Motor neuron (in vitro differentiated cells): ENCODE measurements around the gene DPP10. TPM values are rescaled to one million over a fixed set of nuclear protein-coding genes. Genes with fewer than 3 reads are reported as not detected.

ENCODE experiments used
- ATAC-seq, 8 experiments: fragments of 200-7000 bp; cut with Tn5 transposase; replicated peaks in 6 of 8; 2 replicates each; pipeline ENCODE4 v1.8.0; 2021; ENCODE audit warnings: mild to moderate bottlenecking in 8 of 8, moderate library complexity in 8 of 8
- H3K27ac ChIP-seq, 2 donors: fragments of 250-450 bp; sonication (Bioruptor Pico); 2 replicates each; pipeline ENCODE4 v1.9.0; 2021; ENCODE audit warnings: antibody characterized with exemption in 2 of 2, mild to moderate bottlenecking in 2 of 2, moderate library complexity in 1 of 2
- H3K4me1 ChIP-seq, 2 donors: fragments of 250-450 bp; sonication (Bioruptor Pico); replicated peaks in 1 of 2; 2 replicates each; pipeline ENCODE4 v1.6.1; 2021; ENCODE audit warnings: antibody characterized with exemption in 2 of 2, mild to moderate bottlenecking in 2 of 2, moderate library complexity in 1 of 2
- H3K4me3 ChIP-seq, 5 donors: fragments of 250-450 bp; sonication (Bioruptor Pico); 2 replicates each; pipeline ENCODE4 v1.9.0; 2021; ENCODE audit warnings: antibody characterized with exemption in 5 of 5, mild to moderate bottlenecking in 5 of 5, moderate library complexity in 4 of 5
- whole genome bisulfite sequencing, 10 experiments: fragments of 450-650 bp; shearing (Covaris generic); methylation state at CpG; one replicate each; pipeline ENCODE4 v1.0.0; 2022; 5-methylcytosine and 5-hydroxymethylcytosine counted together
- in situ Hi-C, 9 experiments: fragments of 400-800 bp; cut with MboI; loops; one replicate each; pipeline ENCODE4 v1.15.0; 2021; ENCODE audit warnings: low sequenced_read_pairs in 9 of 9, low pct_unique_long_range_greater_than_20kb in 2 of 9; ENCODE audit not compliant: unreplicated experiment in 9 of 9
- total RNA-seq, 8 experiments: library from RNA; unstranded; fragments of 300-600 nt; gene quantifications; 2 replicates each; pipeline versions ENCODE4 v1.2.3 to v1.2.4, GENCODE V29; 2022

Gene DPP10
- total RNA-seq, 8 experiments from 2014 or later = 0.36 to 11.2 (median 6.7) TPM; not detected in 1

DNA sequence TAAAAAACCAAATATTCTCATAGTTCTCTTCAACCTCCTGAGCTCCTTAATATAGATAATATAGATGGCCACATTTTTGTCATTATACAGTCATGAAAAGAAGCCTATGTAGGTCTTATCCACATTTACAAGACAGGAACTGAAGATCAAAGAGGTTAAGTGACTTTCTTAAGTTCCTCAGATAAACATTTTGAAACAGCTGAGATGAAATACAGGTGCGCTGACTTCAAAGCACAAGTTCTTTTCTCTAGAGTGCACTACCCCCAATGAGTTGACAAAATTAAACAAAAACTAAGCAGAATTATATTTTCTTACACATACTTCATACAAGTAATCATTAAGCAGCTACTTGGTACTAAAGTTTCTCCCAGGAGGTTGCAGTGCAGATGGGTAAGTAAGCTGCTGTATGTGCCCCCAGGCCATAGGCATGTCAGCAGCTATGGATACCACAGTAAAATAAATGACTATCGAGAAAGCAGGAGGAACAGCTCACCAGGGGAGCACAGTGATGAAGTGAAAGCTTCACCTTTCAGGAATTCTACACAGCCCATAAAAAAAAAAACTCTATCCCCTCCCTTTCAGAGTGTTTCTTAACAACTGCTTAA, 199.8 kb downstream of the DPP10 start:
- 0 to 100% (median 44%) methylated on average over 1 to 2 of the region's 2 CpGs for WGBS, 10 experiments
- in situ Hi-C loops = no loop called here
- no peaks in the 10 kb centered on the region for H3K4me1 ChIP-seq
- no peak for ATAC-seq
- no peak overlapping the region for H3K27ac ChIP-seq
- no peak overlapping the region for H3K4me3 ChIP-seq

DNA sequence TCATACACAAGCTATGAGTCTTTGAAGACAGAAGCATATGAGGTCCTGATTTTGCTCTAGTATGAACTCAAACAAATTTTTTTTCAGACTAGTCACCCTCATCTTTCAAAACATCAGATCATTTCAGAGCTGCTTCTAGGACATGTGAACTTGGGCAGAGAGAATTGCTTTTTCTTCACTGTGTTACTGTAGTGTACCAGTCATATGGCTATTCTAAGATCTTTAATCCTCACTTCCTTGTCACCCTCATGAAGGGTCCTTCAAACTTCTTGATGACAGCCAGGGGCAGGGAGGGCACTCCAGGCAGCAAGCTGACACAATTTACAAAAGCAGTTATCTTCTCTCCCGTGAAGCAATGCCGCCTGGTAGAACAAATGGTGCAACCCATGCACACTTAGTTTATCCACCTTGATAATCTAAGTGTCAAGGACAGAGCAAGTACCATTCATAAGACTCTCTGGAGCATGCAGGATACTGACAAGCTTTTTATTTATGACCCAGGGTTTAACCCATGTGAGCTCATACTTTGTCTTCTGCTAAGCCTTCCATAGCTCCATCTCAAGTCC, 200.6 kb downstream of the DPP10 start:
- H3K4me1 ChIP-seq = no peaks in the 10 kb centered on the region
- ATAC-seq = no peak
- no peak overlapping the region for H3K27ac ChIP-seq
- in situ Hi-C loops = no loop called here
- no peak overlapping the region for H3K4me3 ChIP-seq
- 0 to 74% (median 10%) methylated on average over 1 to 2 of the region's 2 CpGs; no CpG with 5 or more reads in 4 of the 10 experiments for WGBS, 10 experiments

DNA sequence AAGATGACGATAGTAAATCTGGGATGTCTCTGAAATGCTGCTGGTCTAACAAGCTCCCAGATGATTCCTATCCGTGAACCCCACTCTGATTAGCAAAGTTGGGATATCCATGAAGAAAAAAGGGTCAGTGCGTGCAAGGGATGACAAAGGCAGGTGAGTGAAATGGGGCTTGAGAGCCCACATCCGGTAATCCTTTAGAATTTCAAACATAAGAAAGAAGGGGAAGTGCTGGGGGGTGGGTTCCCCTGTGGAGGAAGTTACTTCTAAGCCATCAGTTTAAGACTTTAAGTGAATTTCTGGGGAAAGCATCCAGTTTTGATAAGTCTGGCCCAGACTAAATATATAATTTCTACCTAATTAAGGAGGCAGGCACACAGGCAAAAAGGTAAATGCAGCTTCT, 209.5 kb downstream of the DPP10 start:
- Histone ChIP-seq H3K4me3 (no peak overlapping the region), H3K27ac (no peak overlapping the region), H3K4me1 (no peaks in the 10 kb centered on the region)
- no peak for ATAC-seq
- 0 to 83% (median 57%) methylated on average over 1 to 4 of the region's 4 CpGs; no CpG with 5 or more reads in 2 of the 10 experiments for WGBS, 10 experiments
- in situ Hi-C loops = no loop called here

DNA sequence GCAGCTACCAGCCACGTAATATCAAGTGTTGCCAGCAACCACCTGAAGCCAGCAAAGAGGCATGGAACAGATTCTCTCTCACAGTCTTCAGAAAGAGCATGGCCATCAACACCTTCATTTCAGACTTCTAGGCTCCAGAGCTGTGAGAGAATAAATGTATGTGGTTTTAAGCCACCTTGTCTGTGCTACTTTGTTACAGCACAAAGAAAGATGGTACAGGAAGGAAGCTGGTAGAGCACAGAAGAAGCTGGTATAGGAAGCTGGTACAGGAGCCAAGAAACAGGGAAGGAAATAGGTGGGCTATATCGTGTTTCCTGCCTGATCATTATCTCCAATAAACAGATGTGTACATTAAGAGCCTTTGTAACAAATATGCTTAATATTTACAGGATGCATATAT, 217.4 kb downstream of the DPP10 start:
- Histone ChIP-seq H3K27ac (no peak overlapping the region), H3K4me3 (no peak overlapping the region), H3K4me1 (no peaks in the 10 kb centered on the region)
- ATAC-seq = no peak
- in situ Hi-C loops = no loop called here
- WGBS, 10 experiments = 0 to 100% (median 88%) methylated on average over 1 to 2 of the region's 2 CpGs; no CpG with 5 or more reads in 3 of the 10 experiments

DNA sequence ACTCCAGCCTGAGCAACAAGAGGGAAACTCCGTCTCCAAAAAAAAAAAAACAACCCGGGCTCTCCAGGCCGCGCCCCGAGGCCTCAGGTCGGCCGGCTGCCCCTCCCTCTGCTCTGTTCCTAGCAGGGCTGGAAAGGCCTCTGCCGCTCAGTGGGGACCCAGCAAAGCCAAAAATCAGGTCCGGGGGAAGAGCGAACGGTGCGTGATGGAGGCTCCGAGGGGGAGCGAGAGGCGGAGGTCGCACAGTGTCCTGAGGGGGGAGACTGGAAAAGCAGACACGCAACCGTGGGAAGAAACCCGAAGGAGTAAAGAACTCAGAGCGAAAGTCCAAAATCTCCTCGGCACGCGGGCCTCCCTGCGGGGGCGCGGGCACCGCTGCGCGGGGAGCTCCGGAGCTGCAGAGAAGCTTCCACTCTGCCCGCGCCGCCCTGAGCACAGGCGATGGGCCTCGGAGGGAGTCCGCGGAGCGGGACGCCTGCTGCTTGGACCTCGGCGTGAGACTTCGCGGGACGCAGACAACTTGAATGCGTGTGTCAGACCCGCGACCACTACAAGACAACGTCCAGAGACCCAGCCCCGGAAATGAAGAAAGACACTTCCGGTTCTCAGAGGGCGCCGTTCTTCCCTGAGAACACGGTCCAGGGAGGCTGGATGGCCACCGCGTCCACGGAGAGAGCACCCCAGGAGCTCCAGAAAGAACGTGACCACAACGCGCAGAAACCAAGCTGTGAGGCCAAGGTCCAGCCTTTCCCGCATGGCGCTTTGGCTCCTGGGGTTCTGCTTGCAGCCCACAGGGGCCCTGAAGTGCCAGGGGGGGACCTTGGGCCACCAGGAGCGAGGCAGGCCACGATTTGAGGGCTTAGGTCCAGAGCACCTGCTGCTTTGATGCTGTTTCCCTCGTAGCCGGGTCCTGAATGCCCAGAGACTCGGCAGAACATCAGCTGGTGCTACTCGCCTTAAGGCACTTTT, 219.8 kb downstream of the DPP10 start:
- ATAC-seq = peak in 5 of 8 experiments; percentile 25 to 69 (median 41)
- H3K27ac ChIP-seq = no peak overlapping the region
- H3K4me1 ChIP-seq = no peaks in the 10 kb centered on the region
- H3K4me3 ChIP-seq = peak overlapping the region in 4 of 5 donors; percentile 0 to 25 (median 16)
- WGBS, 10 experiments = 30 to 93% (median 58%) methylated on average over 2 to 17 of the region's 67 CpGs; no CpG with 5 or more reads in 4 of the 10 experiments
- in situ Hi-C loops = no loop called here

DNA sequence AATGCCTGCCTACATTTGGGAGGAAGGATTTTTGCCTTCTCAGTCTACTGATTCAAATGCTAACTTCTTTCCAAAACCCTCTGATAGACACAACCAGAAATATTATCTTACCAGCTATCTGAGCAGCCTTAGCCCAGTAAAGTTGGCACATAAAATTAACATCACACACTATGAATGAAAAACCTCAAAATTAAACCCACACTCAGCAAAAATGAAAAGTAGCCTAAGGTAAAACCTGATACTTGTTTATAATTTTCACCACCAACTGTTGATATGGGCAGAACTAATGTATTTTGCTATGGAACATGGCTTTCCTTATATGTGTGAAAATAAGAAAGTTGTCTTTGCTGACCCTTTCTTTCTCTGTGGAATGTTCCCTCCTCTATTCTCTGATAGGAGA, 226.0 kb downstream of the DPP10 start:
- in situ Hi-C loops = no loop called here
- no peak for ATAC-seq

DNA sequence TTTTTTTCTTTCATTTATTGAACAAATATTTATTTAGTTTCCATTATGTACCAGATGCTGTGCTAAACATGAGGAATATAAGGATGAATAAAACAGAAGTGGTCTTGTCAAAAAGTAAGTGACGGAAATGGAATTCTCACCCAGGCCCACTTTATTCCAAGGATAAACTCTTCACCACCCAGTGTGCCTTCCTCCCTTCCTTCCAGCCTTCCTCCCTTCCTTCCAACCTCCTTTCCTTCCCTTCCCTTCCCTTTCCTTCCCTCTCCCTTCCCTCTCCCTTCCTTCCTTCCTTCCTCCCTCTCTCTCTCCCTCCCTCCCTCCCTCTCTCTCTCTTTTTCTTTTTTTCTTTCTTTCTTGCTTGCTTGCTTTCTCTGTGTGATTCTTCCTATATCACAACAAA, 240.8 kb downstream of the DPP10 start:
- 0 to 100% (median 45%) methylated on average over 1 of the region's 1 CpG; no CpG with 5 or more reads in 5 of the 10 experiments for WGBS, 10 experiments
- Histone ChIP-seq H3K4me3 (no peak overlapping the region), H3K4me1 (no peaks in the 10 kb centered on the region), H3K27ac (no peak overlapping the region)
- in situ Hi-C loops = no loop called here
- no peak for ATAC-seq

More for the DNA sequence above, 226.0 kb downstream of the DPP10 start:
- Histone ChIP-seq H3K4me3 (no peak overlapping the region), H3K27ac (no peak overlapping the region), H3K4me1 (peaks cover 0 to 4% of the 10 kb centered on the region in 2 donors)

DNA sequence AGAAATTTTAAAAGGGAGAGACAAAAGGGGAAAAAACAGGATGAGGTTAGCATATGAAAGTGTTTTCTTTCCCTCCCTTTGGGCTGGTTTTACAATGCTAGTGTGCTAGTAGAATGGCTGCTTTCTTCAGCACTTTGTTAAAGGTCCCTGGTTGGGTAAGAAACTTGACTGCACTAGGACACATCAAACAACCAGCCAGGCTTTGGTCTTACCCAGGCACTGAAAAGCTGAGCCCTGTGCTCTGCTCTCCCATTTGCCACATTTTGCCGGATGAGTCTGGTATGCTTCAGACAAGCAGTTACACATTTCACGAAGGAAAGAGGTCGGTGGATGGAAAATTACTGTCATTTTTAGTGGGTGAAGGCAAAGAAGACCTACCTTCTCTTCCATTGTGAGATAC, 242.0 kb downstream of the DPP10 start:
- ATAC-seq = no peak
- in situ Hi-C loops = no loop called here

DNA sequence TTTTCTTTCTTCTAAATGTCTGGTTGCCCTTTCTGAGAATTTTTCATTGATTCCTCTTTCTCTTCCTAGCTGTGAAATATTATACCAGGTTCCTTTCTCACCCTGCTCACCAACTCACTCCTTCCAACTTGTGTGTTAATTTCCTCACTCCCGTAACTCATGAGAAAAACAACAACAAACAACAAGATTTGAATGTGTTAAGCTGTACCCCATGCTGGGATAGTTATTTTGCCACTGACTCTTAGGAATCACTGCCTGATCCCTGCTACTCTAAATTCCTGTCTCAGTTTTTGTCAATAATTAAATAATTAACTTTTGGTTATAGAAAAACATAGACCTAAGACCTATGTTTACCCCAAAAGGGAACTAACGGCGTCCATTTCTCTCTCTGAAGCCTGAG, 242.7 kb downstream of the DPP10 start:
- WGBS, 10 experiments = 0 to 100% (median 73%) methylated on average over 1 to 3 of the region's 3 CpGs; no CpG with 5 or more reads in 2 of the 10 experiments
- Histone ChIP-seq H3K4me1 (no peaks in the 10 kb centered on the region), H3K4me3 (no peak overlapping the region), H3K27ac (no peak overlapping the region)
- in situ Hi-C loops = no loop called here
- no peak for ATAC-seq

More for the DNA sequence above, 242.0 kb downstream of the DPP10 start:
- Histone ChIP-seq H3K4me1 (no peaks in the 10 kb centered on the region), H3K27ac (no peak overlapping the region), H3K4me3 (no peak overlapping the region)
- 7 to 100% (median 80%) methylated on average over 1 to 3 of the region's 3 CpGs; no CpG with 5 or more reads in 3 of the 10 experiments for WGBS, 10 experiments

DNA sequence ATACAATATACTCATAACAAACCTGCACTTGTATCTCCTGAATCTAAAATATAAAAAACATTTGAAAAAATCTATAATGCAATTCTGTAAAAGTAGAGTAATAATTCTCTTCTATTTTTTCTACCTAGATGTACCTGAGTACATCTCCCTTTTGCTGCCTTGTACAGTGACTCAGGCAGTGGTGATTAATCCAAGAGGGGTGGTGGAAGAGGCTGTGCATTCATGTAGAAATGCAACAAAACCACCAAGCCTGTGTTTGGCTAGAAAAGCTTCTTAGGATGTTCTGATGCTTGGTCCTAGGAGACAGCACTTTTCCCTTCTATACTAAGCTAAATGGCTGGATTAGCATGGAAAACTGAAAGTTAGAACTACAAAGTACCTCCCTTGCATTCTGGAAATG, 245.8 kb downstream of the DPP10 start:
- ATAC-seq = no peak

DNA sequence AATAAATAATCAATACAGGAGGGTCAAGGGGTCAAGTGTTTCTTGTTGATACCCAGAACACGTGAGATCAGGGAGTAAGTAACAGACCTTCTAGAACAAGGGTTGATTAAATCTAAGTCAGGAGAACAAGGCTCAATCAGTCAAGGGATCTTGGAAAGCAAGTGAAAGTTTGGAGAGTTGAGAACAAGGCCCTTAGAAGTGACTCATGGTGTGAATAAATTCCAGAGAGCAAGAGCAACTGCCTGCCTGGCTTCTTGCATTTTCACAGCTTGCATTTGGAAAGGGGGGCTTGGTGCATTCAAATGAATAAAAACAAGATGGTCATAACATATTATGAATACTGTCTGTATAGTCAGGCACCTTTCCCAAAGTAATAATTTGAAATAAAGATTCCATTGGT, 256.1 kb downstream of the DPP10 start:
- Histone ChIP-seq H3K4me3 (no peak overlapping the region), H3K27ac (no peak overlapping the region), H3K4me1 (no peaks in the 10 kb centered on the region)
- WGBS, 10 experiments = 0 to 80% (median 56%) methylated on average over 1 of the region's 1 CpG; no CpG with 5 or more reads in 4 of the 10 experiments
- ATAC-seq = peak in 1 of 8 experiments; percentile 73
- in situ Hi-C loops = no loop called here

More for the DNA sequence above, 245.8 kb downstream of the DPP10 start:
- in situ Hi-C loops = no loop called here
- H3K27ac ChIP-seq = no peak overlapping the region
- no peaks in the 10 kb centered on the region for H3K4me1 ChIP-seq
- no peak overlapping the region for H3K4me3 ChIP-seq

DNA sequence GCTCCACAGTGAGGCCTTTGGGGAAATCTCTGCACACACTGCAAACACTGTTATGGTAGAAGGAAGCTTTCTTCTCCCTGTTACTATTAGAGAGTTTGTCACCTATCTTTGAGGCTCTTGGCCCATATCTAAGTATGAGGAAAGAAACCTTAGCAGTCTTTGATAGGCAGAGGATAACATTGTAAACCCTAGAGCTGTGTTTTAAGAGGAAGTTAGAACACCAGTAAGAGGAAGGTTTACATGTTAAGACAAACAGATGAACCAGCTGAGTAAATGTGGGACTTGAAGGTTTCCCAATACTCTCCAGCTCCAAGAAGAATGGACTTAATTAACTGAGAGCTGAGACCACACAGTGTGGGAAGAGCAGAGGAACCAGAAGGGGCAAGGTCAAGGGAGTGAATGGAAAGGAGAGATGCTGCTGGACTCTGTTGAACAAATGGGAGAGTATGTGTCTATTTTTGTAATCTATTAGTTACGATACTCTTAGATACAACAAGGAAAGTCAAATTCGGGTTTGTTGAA, 257.0 kb downstream of the DPP10 start:
- no peak overlapping the region for H3K27ac ChIP-seq
- no peak for ATAC-seq
- in situ Hi-C loops = no loop called here
- H3K4me1 ChIP-seq = no peaks in the 10 kb centered on the region
- no peak overlapping the region for H3K4me3 ChIP-seq
- WGBS, 10 experiments = 17 to 100% (median 73%) methylated on average over 1 to 2 of the region's 2 CpGs; no CpG with 5 or more reads in 2 of the 10 experiments

DNA sequence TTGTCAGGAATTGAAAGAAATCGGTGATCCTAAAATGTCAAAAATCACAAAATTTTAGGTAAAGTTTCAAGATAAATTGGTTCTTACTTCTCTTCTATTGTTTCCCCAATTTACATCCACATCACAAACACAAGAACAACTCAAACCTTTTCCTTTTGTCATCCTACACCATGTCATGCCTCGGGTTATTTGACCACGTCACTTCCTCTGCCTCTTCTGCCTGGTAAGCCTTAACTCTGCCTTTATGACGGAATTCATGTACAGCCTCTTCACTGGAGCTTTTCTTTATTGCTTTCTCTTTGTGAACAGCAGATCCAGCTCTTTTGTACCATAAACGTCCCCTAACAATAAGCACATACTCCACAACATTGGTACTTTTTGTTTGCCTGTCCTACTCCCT, 258.0 kb downstream of the DPP10 start:
- H3K4me3 ChIP-seq = no peak overlapping the region
- 0 to 71% (median 28%) methylated on average over 1 to 5 of the region's 5 CpGs; no CpG with 5 or more reads in 1 of the 10 experiments for WGBS, 10 experiments

More for the DNA sequence above, 258.0 kb downstream of the DPP10 start:
- Histone ChIP-seq H3K27ac (no peak overlapping the region), H3K4me1 (no peaks in the 10 kb centered on the region)
- in situ Hi-C loops = no loop called here
- ATAC-seq = peak in 3 of 8 experiments; percentile 29 to 47 (median 46)
